Measurements from ENCODE around the gene AUTS2.

DNA sequence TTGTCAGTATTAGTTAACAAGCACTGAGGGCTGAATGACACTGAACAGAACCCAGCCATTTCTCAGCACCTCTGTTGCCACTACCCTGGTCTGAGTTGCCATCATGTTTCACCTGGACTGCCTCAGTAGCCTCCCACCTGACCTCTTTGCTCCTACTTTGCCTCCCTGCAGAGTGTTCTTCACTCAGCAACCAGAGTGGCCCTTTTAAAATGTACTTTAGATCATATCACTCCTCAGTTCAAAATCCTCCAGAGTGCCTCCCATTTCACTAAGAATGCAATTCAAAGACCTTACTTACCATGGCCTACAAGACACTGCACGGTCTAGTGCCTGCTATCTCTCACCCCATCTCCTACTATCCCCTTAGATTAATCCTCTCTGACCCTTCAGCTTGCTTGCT lies 214.5 kb downstream of the AUTS2 start:
- TF ChIP-seq POLR2AphosphoS5 (IDR thresholded peaks at IDR 0.05; ENCODE audit: low read depth, low read length) (no peak), POLR2A (IDR thresholded peaks at IDR 0.05; ENCODE audit: low read depth, low read length) (no peak), TAF1 (IDR thresholded peaks at IDR 0.05; ENCODE audit: low read depth, low read length) (no peak), SPI1 (IDR thresholded peaks at IDR 0.05; ENCODE audit: low read depth, low read length) (no peak), POU2F2 (IDR thresholded peaks at IDR 0.05; ENCODE audit: low read depth, low read length) (no peak)

Data from GM12891 (cell line).